Right lobe of liver (tissue), 6 donors: ENCODE results near the gene FLT1. TPM values are rescaled to one million over a fixed set of nuclear protein-coding genes. Genes with fewer than 3 reads are reported as not detected.
A peak's percentile ranks its signal among the peaks of the same experiment; 100 is the strongest.

ENCODE experiments used
- ATAC-seq, 4 donors: fragments of 200-7000 bp; cut with Tn5 transposase; one replicate each; pipeline ENCODE4 v1.9.1; 2020; ENCODE audit warnings: mild to moderate bottlenecking in 4 of 4, moderate library complexity in 4 of 4
- DNase-seq, 3 donors: peaks; one replicate each; pipeline ENCODE4 v3.0.0-alpha.2; 2020
- H3K27ac ChIP-seq, 3 donors: fragments of 200-600 bp; one replicate each; pipeline ENCODE4 v1.8.0; 2022
- H3K27me3 ChIP-seq, 2 donors: fragments of 200-600 bp; one replicate each; pipeline ENCODE4 v1.8.0; 2022
- H3K36me3 ChIP-seq, 4 donors: fragments of 200-600 bp; sonication (generic) in 1 of 4; one replicate each; pipeline versions ENCODE4 v1.5.1 to v1.8.0; 2017 to 2022; ENCODE audit warnings: control low read depth in 1 of 4
- H3K4me1 ChIP-seq, 4 donors: fragments of 200-600 bp; sonication (generic) in 1 of 4; one replicate each; pipeline versions ENCODE4 v1.5.1 to v1.8.0; 2017 to 2022; ENCODE audit warnings: control low read depth in 1 of 4
- H3K4me3 ChIP-seq, 3 donors: fragments of 200-600 bp; one replicate each; pipeline ENCODE4 v1.8.0; 2022
- H3K9me3 ChIP-seq, 4 donors: fragments of 200-600 bp; sonication (generic) in 1 of 4; one replicate each; pipeline versions ENCODE4 v1.5.1 to v1.8.0; 2017 to 2022; ENCODE audit warnings: control low read depth in 1 of 4
- POLR2A ChIP-seq: fragments of 450-650 bp; IDR thresholded peaks from one replicate; pipeline ENCODE4 v1.6.1; 2017; ENCODE audit warnings: antibody characterized with exemption, mild to moderate bottlenecking
- WGBS: methylation state at CpG from one replicate; pipeline ENCODE4 v1.1.6; 2018; ENCODE audit warnings: low coverage, low lambda C conversion rate; ENCODE audit not compliant: insufficient coverage; ENCODE audit errors: missing lambda C conversion rate; 5-methylcytosine and 5-hydroxymethylcytosine counted together
- intact Hi-C, 2 donors: fragments of 100-400 bp; cut with DNase I; formaldehyde crosslinking; loops; one replicate each; pipeline versions ENCODE4 v1.11.2 to v1.14.1; 2022
- total RNA-seq, 6 experiments: library from RNA; depleted of rRNA in 2 of 6; stranded (reverse); fragments of >200 nt in 2 of 6; fragmentation: NEBNext Ultra II Directional in 3 of 6; extraction: Animal tissue kit (Norgen Biotek cat#: 25700) in 3 of 6; gene quantifications; one replicate each; pipeline versions ENCODE4 v1.1.0 to v1.2.4, GENCODE V29; 2016 to 2023
- TF ChIP-seq, protein P1 (sequence below), 4 donors: fragments of 200-600 bp in 3 of 4; fragments of 450-650 bp in 1 of 4; IDR thresholded peaks; one replicate each; pipeline versions ENCODE4 v1.5.1 to v1.8.0; 2016 to 2022; ENCODE audit warnings: antibody characterized with exemption in 4 of 4, mild to moderate bottlenecking in 2 of 4
- donor health status: DM: no; HTN: yes; CAD: no.
- donor health status: DM: no; HTN: no; CAD: no.
- donor health status: DM: no; HTN: no; CAD: no.
- donor health status: DM: no; HTN: yes; CAD: no.
- donor health status: DM: no; HTN: yes; CAD: no.

Gene FLT1
- total RNA-seq, 6 experiments from 2014 or later = 10.6 to 66.4 (median 20.5) TPM

GRCh38 chr13:28540612-28541011 lies 45.7 kb upstream of the FLT1 start:
- WGBS = 36% methylated on average over 5 of the region's 6 CpGs
- ATAC-seq = peak in 3 of 4 donors; percentile 28 to 64 (median 50)
- intact Hi-C loops = no loop called here
- Histone ChIP-seq H3K27me3 (no peaks in the 10 kb centered on the region), H3K27ac (no peak overlapping the region), H3K4me1 (no peaks in the 10 kb centered on the region), H3K4me3 (no peak overlapping the region), H3K36me3 (no peaks in the 10 kb centered on the region), H3K9me3 (no peaks in the 10 kb centered on the region)
- TF ChIP-seq, protein P1, sequence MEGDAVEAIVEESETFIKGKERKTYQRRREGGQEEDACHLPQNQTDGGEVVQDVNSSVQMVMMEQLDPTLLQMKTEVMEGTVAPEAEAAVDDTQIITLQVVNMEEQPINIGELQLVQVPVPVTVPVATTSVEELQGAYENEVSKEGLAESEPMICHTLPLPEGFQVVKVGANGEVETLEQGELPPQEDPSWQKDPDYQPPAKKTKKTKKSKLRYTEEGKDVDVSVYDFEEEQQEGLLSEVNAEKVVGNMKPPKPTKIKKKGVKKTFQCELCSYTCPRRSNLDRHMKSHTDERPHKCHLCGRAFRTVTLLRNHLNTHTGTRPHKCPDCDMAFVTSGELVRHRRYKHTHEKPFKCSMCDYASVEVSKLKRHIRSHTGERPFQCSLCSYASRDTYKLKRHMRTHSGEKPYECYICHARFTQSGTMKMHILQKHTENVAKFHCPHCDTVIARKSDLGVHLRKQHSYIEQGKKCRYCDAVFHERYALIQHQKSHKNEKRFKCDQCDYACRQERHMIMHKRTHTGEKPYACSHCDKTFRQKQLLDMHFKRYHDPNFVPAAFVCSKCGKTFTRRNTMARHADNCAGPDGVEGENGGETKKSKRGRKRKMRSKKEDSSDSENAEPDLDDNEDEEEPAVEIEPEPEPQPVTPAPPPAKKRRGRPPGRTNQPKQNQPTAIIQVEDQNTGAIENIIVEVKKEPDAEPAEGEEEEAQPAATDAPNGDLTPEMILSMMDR (IDR thresholded peaks at IDR 0.05) = no peak
- TF ChIP-seq POLR2A = no peak
- no peak for DNase-seq

- H3K4me3 ChIP-seq = no peak overlapping the region
- ATAC-seq = no peak
- no peak for DNase-seq
- TF ChIP-seq, protein P1 (IDR thresholded peaks at IDR 0.05) = no peak
- TF ChIP-seq POLR2A = no peak
- H3K9me3 ChIP-seq = no peaks in the 10 kb centered on the region
- H3K4me1 ChIP-seq = no peaks in the 10 kb centered on the region
- 46% methylated on average over 2 of the region's 2 CpGs for WGBS
- intact Hi-C loops = no loop called here
- H3K36me3 ChIP-seq = no peaks in the 10 kb centered on the region
- H3K27me3 ChIP-seq = no peaks in the 10 kb centered on the region
- H3K27ac ChIP-seq = no peak overlapping the region
Observed at GRCh38 chr13:28539625-28540286, 44.8 kb upstream of the FLT1 start.

- intact Hi-C loops = no loop called here
Observed at GRCh38 chr13:28538932-28539331, 44.0 kb upstream of the FLT1 start.

DNA sequence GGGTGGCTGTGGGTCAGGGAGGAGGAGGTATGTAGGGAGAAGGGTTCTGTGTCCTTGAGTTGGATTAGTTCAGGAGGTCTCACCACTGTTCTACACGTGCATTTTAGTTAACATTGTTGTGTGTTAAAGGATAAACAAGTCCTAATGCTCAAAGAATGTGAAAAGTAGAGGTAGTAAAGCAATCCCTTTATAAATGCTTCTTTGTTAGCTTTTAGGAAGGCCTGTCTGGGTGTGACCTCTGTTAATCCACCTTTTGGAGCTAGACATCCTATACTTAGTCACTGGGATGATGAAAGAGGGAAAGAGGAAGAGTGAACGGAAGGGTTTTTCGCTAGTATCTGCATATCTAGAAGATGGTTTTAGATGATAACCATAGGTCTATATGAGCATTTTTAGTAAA lies 42.2 kb upstream of the FLT1 start:
- Histone ChIP-seq H3K36me3 (no peaks in the 10 kb centered on the region), H3K9me3 (no peaks in the 10 kb centered on the region), H3K4me1 (no peaks in the 10 kb centered on the region), H3K4me3 (no peak overlapping the region), H3K27me3 (no peaks in the 10 kb centered on the region), H3K27ac (no peak overlapping the region)
- DNase-seq (no peak), ATAC-seq (no peak)
- intact Hi-C loops = no loop called here
- no peak for TF ChIP-seq POLR2A
- TF ChIP-seq, protein P1 (IDR thresholded peaks at IDR 0.05) = no peak
- 31% methylated on average over 3 of the region's 3 CpGs for WGBS

More at GRCh38 chr13:28538932-28539331, 44.0 kb upstream of the FLT1 start:
- no peak for TF ChIP-seq POLR2A
- TF ChIP-seq, protein P1 (IDR thresholded peaks at IDR 0.05) = no peak
- no peaks in the 10 kb centered on the region for H3K4me1 ChIP-seq
- H3K36me3 ChIP-seq = no peaks in the 10 kb centered on the region
- no peaks in the 10 kb centered on the region for H3K9me3 ChIP-seq
- H3K4me3 ChIP-seq = no peak overlapping the region
- DNase-seq = no peak
- WGBS = 51% methylated on average over 3 of the region's 3 CpGs
- no peaks in the 10 kb centered on the region for H3K27me3 ChIP-seq
- no peak for ATAC-seq
- H3K27ac ChIP-seq = no peak overlapping the region
